Calu3 (cell line): ENCODE measurements around the gene TCIRG1. TPM values are rescaled to one million over a fixed set of nuclear protein-coding genes. Genes with fewer than 3 reads are reported as not detected.
A peak's percentile ranks its signal among the peaks of the same experiment; 100 is the strongest.
"Not testable (repeated sequence)": the region's sequence is repeated elsewhere in the genome, so short reads cannot be mapped to it uniquely, and the experiment has no call there.

Experiments
- Bru-seq: library from RNA; stranded (reverse); fragments of 400-500 nt; gene quantifications from one replicate; lab custom pipeline; 2021; lab: Mats Ljungman, UMichigan
- BruChase-seq, 2 experiments: library from RNA; stranded (reverse); fragments of 400-500 nt; gene quantifications; one replicate each; lab custom pipeline; 2021; lab: Mats Ljungman, UMichigan
- BruUV-seq: library from RNA; stranded (reverse); fragments of 400-500 nt; replicated peaks from 2 replicates; lab custom pipeline; 2021; lab: Mats Ljungman, UMichigan
- CTCF ChIA-PET: fragments of 300-600 bp; sonication (Branson Sonifier 250); formaldehyde crosslinking; loops from one replicate; lab custom pipeline; 2022; ENCODE audit warnings: antibody characterized with exemption; lab: Charles Lee
- DNase-seq: peaks from one replicate; pipeline ENCODE4 v3.0.0; 2022
- H3K27ac Mint-ChIP-seq: one replicate; pipeline ENCODE4 v1.8.0; 2022; ENCODE audit warnings: mixed read lengths; ENCODE audit not compliant: unreplicated experiment
- H3K27me3 Mint-ChIP-seq: one replicate; pipeline ENCODE4 v1.8.0; 2022; ENCODE audit warnings: mixed read lengths; ENCODE audit not compliant: unreplicated experiment
- H3K36me3 Mint-ChIP-seq: one replicate; pipeline ENCODE4 v1.8.0; 2022; ENCODE audit warnings: mild to moderate bottlenecking, moderate library complexity, mixed read lengths; ENCODE audit not compliant: insufficient read depth, unreplicated experiment
- H3K4me1 Mint-ChIP-seq: one replicate; pipeline ENCODE4 v1.8.0; 2022; ENCODE audit warnings: mild to moderate bottlenecking, low read depth, mixed read lengths; ENCODE audit not compliant: unreplicated experiment
- H3K4me3 Mint-ChIP-seq: one replicate; pipeline ENCODE4 v1.8.0; 2022; ENCODE audit warnings: mild to moderate bottlenecking, low read depth, moderate library complexity, mixed read lengths; ENCODE audit not compliant: unreplicated experiment
- H3K9me3 Mint-ChIP-seq: one replicate; pipeline ENCODE4 v1.8.0; 2022; ENCODE audit warnings: low read depth, mixed read lengths; ENCODE audit not compliant: unreplicated experiment
- CTCF ChIP-seq: fragments of 200-600 bp; IDR thresholded peaks from one replicate; pipeline ENCODE4 v1.8.0; 2022; ENCODE audit warnings: antibody characterized with exemption; ENCODE audit not compliant: unreplicated experiment
- intact Hi-C: fragments of 100-400 bp; cut with micrococcal nuclease; formaldehyde crosslinking; loops from one replicate; pipeline ENCODE4 v1.10.0; 2022; ENCODE audit not compliant: unreplicated experiment
- long read RNA-seq: library from polyadenylated mRNA; stranded (forward); transcript quantifications from one replicate; pipeline ENCODE4 v2.0.0, GENCODE V29; 2022
- total RNA-seq: library from RNA; stranded (reverse); gene quantifications from 2 replicates; pipeline ENCODE4 v1.2.3, GENCODE V29; 2022

Gene TCIRG1
- total RNA-seq (42.1 and 49.7 TPM in 2 replicates), Bru-seq, nascent RNA (percentile 41 among the genes with signal in this experiment), BruChase-seq, experiment 1, labeled RNA remaining after a 6-hour chase (percentile 52 among the genes with signal in this experiment), BruChase-seq, experiment 2, labeled RNA remaining after a 2-hour chase (percentile 50 among the genes with signal in this experiment)
- long read RNA-seq, transcript TCIRG1-201 (20 exons, 2,677 nt) = major isoform, 10 of 35 reads
- long read RNA-seq, partial matches to known transcripts = 7 of 35 reads
- long read RNA-seq, other reads (novel, unspliced or antisense) = 18 of 35 reads

- H3K36me3 Mint-ChIP-seq = peaks cover 36% of the 10 kb centered on the region
- BruUV-seq = no TSS peak
- peak within 1 kb of the TSS; percentile 50 for H3K4me3 Mint-ChIP-seq
- TF ChIP-seq CTCF = no peak
- H3K27ac Mint-ChIP-seq = no peak within 1 kb of the TSS
- intact Hi-C loops = loop anchor here (10.0 kb wide), 1 partner anchor 166 kb away; no protein-coding TSS in a partner anchor
- H3K27me3 Mint-ChIP-seq = no peaks in the 10 kb centered on the region
- H3K4me1 Mint-ChIP-seq = peaks cover 10% of the 10 kb centered on the region
- H3K9me3 Mint-ChIP-seq = no peaks in the 10 kb centered on the region
- peak; percentile 78 for DNase-seq
- CTCF ChIA-PET = interaction anchor here (0.5 to 0.7 kb wide), 2 partner anchors 46 to 400 kb away, joined by 3 to 6 read pairs; no protein-coding TSS in a partner anchor
These were observed at the start of gene TCIRG1 for GRCh38 chr11:68038718-68039525. Gene TCIRG1, plus strand, starts transcription at chr11:68039025. Its CDS starts 2,247 bp downstream, at chr11:68041272.

GRCh38 chr11:67990546-67991346, 48.1 kb upstream of the TCIRG1 start:
- CTCF ChIA-PET, H3K27ac Mint-ChIP-seq, H3K9me3 Mint-ChIP-seq, H3K27me3 Mint-ChIP-seq, DNase-seq, H3K4me1 Mint-ChIP-seq, H3K4me3 Mint-ChIP-seq, BruUV-seq, intact Hi-C loops: not testable (repeated sequence)
- H3K36me3 Mint-ChIP-seq = peaks cover 17% of the 10 kb centered on the region

- H3K27ac Mint-ChIP-seq = peak overlapping the region; percentile 30
- H3K4me1 Mint-ChIP-seq, H3K4me3 Mint-ChIP-seq, BruUV-seq, CTCF ChIA-PET, H3K9me3 Mint-ChIP-seq, H3K27me3 Mint-ChIP-seq, intact Hi-C loops, DNase-seq: not testable (repeated sequence)
- H3K36me3 Mint-ChIP-seq = peaks cover 19% of the 10 kb centered on the region
These were observed 47.3 kb upstream of the TCIRG1 start for GRCh38 chr11:67991347-67992121.

GRCh38 chr11:67993821-67994220, 45.0 kb upstream of the TCIRG1 start:
- H3K4me1 Mint-ChIP-seq, H3K9me3 Mint-ChIP-seq, H3K4me3 Mint-ChIP-seq, CTCF ChIA-PET, intact Hi-C loops, H3K27me3 Mint-ChIP-seq, H3K27ac Mint-ChIP-seq, BruUV-seq: not testable (repeated sequence)
- H3K36me3 Mint-ChIP-seq = peaks cover 31% of the 10 kb centered on the region
- TF ChIP-seq CTCF = peak; percentile 75
- DNase-seq = peak; percentile 40

GRCh38 chr11:67994387-67994786, 44.4 kb upstream of the TCIRG1 start:
- CTCF ChIA-PET, intact Hi-C loops, H3K4me3 Mint-ChIP-seq, H3K9me3 Mint-ChIP-seq, BruUV-seq, DNase-seq, H3K27me3 Mint-ChIP-seq, H3K27ac Mint-ChIP-seq, H3K4me1 Mint-ChIP-seq: not testable (repeated sequence)
- H3K36me3 Mint-ChIP-seq = peaks cover 31% of the 10 kb centered on the region

GRCh38 chr11:67995129-67995528, 43.7 kb upstream of the TCIRG1 start:
- CTCF ChIA-PET, H3K9me3 Mint-ChIP-seq, H3K27me3 Mint-ChIP-seq, DNase-seq, H3K27ac Mint-ChIP-seq, H3K4me3 Mint-ChIP-seq, intact Hi-C loops, H3K4me1 Mint-ChIP-seq, BruUV-seq: not testable (repeated sequence)
- H3K36me3 Mint-ChIP-seq = peaks cover 26% of the 10 kb centered on the region

- CTCF ChIA-PET, intact Hi-C loops, H3K9me3 Mint-ChIP-seq, H3K4me3 Mint-ChIP-seq, H3K27ac Mint-ChIP-seq, BruUV-seq, H3K27me3 Mint-ChIP-seq, DNase-seq, H3K4me1 Mint-ChIP-seq: not testable (repeated sequence)
- peaks cover 25% of the 10 kb centered on the region for H3K36me3 Mint-ChIP-seq
These were observed 43.2 kb upstream of the TCIRG1 start for GRCh38 chr11:67995579-67995978.
